IPS-NIHi7 (cell line): ENCODE results near the gene MTR.

Experiments
- DNase-seq: peaks from one replicate; pipeline ENCODE4 v3.0.0; 2012; ENCODE audit warnings: mixed read lengths; ENCODE audit errors: extremely low spot score

Gene MTR

DNA sequence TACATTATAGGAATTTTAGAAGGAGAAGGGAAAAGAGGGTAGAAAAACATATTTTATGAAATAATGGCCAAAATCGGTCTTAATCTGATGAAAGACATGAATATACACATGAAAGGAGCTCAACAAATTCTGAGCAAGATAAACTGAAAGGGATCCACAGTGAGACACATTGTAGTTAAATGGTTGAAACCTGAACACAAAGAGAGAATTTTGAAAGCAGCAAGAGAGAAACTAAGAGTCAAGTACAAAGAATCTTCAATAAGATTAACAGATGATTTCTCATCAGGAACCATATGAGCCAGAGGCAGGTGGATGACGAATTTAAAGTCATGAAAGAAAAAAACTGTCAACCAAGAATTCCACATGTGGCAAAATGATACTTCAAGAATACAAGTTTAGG is 15.8 kb upstream of the MTR start:
- no peak for DNase-seq

DNA sequence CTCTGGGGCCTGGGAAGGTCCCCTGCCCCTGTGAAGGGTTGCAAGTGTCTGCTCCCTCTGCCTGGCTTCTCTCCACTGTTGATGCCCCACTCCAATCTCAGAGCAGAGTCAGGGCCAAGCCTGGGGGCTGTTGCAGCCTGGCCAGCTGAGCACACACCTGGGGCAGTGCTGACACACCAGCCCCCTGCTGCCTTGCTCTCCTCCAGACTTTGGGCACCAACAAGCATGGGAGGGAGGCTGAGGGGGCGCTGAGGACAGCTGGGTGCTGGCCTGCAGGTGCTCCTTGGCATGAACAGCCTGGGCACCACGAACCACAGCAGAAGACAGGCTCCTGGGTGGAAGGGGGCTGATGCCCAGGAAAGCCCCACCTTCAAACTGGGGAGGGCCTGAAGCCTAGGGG is 9.6 kb upstream of the MTR start:
- DNase-seq, result no peak

DNA sequence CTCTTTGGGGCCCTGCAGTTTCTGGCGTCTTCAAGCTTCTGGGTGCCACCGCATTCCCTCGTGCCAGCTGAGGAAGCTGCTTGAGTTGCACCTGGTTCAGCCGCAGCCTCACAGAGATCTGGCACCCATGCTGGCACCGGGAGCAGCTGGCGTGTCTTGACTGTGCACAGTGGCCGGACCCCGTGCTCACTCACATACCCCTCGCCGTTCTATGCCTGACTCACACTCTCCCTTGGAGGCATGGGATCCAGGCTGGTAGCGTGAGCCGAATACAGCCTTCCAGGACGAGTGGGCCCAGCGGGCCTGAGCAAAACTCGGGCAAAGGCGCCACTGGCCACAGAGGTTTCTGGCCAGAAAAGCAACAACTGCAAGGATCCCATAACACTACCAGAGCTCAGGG is 8.6 kb upstream of the MTR start:
- DNase-seq, result no peak

DNA sequence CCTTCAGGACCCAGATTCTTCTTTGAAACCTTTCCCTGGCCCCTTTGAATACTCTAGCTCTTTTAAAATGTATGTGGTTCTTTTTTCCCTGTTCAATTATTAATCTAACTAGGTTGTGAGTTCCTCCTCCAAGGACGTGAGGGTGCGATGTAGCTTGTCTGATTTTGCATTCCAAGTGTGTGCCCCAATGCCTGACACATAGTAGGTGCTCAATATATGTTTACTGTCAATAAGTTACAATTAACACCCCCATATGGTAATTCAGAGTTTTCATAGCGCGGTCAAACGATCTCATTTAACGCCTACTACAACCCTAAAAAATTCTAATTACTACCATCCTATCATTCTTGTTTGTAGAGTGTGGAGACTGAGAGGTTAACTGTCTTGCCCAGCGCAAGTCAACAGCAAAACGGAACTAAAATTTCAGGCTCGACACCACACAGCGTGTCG is 482 bp upstream of the MTR start:
- no peak for DNase-seq

DNA sequence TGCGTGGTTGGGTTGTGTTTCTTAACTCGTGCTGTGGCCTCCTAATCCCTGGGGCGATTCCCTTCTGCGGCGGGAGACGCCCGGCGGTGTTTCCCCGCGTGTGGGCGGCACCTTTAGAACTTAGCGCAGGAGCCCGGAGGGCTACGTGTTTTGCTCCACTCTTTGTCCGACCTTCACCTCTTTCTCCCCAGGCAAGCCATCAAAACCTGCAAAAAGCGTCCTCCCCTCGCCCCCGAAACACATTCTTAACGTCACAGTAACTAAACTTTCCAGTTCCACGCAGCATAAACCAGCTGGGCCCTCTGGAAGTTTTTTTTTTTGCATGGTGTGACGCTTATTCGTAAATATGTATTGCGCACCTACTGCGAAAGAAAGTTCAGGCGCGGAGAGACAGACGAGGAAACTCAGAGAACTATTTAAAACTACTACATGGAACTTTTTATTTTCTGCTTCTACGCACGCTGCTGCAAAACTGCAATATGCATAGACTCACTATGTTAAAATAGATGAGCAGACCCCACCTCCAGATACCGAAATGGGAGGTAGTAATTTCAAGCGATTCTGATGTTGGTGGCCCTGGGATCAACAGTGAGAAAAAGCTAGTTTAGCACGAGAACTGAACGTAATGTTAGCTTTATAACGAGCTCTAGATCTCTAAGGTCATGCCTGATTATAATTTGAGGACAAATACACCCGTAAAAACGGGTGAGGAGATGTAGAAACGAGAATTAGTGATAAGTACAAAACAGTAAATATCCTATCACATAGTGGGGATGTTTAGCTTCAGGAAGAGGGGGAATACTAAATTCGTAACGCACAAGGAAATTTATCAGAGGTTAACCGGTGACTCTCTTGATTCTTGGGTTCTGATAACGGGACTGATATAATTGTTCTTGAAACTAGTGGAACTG is 920 bp downstream of the MTR start:
- DNase-seq, result no peak

DNA sequence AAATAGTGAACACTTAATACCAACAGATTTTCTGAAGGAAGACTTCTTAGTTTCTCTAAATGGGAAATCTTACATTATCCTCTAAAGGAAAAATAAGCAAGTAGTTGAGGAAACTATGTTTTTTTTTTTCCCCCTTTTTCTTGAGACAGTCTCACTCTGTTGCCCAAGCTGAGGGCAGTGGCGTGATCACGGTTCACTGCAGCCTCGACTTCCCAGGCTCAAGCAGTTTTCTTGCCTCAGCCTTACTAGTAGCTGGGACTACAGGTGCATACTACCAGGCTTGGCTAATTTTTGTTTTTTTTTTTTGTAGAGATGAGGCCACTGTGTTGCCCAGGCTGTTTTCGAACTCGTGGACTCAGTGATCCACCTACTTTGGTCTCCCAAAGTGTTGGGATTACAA is 3.9 kb downstream of the MTR start:
- no peak for DNase-seq

DNA sequence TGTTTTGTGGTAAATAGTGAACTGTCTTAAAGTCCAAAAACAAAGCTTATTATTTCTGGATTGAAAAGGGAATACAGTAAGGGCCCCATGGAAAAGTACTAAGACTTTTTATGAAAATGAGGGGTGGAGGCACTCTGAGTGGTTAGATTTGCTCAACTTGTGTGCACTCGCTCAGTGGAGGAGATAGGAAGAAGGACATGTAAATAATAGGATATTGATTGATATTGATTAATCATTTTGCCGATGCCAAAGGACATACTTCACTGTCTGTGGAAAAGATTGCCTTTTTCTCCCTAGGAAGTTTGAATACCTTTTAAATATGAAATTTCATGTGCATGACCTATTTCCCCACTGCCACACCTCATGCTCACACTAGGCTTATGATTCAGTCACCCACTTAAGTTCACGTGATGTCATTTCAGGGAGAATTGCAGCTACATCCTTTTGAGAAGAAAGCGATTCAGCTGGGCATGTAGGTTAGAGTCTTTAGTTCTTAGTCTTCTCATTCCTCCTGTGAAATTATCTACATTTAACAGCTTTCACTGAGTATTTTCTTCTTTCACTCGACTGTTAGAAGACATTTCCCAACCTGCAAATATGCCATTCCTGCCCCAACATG is 5.0 kb downstream of the MTR start:
- DNase-seq, result no peak

DNA sequence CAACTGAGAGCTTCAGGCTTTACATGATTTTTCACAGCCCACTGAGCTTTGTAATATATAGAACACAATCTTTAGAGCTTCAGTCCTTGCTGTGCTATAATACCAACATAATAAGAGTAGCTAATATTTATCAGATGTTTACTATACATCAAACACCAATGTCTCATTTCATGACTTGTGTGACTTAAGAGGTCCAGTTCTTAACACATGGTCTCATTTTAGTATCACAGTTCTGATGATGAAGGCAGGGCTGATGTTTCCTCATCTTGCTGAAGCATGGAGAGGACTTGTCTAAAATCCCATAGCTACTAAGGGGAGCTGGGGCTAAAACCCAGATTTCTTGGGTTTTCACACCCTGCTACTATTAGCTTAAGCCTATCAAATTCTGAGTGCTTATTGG is 5.5 kb downstream of the MTR start:
- DNase-seq, result no peak

DNA sequence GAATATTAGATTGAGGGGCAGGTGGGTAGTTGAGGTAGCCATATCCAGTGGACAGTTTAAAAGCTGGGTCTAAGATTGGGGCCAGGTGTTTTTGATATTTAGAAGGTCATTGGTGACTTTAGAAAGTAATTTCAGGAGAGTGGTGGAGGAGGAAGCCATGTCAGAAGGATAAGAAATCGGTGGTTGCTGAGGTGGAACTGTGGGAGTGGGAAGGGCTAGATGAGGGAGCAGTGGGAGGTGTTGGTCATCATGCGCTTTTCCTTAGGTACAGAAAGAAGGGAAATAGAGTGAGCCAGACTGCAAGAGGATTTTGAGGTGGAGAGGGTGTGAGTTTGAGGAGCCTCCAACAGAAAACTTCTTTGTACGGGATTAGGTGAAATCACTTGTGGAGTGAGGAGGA is 7.2 kb downstream of the MTR start:
- DNase-seq, result no peak

DNA sequence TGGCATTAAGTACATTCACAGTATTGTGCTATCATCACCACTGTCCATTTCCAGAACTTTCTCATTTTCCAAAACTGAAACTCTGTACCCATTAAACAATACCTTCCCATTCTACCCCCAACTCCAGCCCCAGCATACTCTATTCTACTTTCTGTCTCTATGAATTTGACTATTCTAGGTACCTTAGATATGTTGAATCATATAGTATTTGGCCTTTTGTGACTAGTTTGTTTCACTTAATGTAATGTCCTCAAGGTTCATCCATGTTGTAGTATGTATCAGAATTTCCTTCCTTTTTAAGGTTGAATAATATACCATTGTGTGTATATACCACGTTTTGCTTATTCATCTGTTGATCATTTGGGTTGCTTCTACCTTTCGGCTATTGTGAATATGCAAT is 11.5 kb downstream of the MTR start:
- no peak for DNase-seq

DNA sequence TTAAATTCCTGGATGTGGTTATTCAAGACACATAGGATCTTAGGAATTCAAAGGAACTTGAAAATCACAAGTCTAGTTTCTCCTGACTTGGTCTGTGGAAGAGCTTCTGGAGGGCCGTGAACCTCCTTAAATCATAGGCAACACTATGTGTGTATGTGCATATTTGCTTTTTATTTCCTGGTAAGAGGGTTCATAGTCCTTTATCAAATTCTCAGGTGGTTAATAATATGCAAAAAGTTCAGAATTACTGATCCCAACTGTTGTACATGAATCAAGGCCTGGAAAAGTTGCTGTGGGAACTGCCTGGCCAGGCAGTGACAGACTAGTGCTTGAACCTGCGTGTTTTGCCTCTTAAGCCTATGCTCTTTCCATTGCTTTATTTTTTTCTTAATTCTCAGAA is 12.9 kb downstream of the MTR start:
- DNase-seq, result no peak

DNA sequence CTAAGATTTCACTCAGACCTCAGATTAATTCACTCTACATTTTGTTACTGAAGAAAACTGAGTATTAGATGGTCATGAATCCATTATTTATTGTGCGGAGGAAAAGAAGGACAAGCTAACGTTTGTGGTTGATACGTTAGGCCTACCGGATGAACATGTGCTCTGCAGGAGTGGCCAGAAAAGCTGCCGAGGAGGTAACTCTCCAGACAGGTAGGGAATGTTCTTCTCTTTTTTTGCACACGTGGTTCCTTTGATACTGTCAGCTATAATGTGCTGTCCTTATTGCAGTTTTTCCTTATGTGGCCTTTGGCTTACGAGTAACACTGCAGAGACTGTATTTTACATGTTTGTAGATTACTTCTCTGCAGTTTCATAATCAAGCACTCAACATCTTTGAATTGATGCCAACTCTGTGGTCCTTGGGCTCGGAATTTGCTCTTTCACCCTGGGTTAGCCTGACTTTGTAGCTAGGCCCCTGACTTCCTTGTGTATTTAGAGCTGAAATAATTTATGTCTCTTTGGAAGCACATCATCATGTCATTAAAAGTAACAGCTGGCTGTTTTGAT is 13.6 kb downstream of the MTR start:
- no peak for DNase-seq

DNA sequence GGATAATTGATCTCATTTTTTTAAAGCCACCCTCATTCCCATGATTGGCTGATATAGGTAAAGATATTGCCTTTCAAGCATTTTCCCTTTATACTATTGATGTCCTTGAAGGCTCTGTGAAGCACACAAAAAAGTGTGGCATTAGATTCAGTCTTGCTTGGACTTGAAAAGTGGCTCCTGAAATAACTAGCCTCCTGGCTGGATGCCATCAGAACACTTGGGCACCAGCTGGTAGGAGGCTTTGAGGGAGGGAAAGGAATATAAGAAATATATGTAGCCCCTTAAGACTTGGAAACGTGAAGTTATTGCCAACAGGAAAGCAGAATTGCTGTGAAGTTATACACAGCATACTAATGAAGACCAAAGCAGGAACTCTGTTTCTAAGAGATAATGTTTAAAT is 14.1 kb downstream of the MTR start:
- DNase-seq, result no peak

DNA sequence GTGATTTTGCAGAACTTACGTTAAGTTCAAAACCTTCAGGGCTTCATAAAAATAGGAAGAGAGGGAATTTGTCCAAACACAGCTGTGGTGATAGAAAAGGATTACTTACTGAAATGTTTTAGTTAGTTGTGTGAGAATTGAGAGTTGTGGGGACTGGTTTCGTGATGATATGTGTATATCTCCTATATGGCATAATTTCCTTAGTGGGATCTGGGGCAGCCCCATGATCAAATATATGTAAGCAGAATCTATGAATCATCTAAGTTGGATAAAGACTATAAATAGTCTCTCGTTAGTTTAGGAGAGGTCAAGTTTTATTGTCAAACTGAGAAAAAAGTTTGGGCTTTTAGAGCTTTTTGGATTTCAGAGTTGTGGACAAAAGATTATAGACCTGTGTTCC is 14.9 kb downstream of the MTR start:
- DNase-seq, result no peak

DNA sequence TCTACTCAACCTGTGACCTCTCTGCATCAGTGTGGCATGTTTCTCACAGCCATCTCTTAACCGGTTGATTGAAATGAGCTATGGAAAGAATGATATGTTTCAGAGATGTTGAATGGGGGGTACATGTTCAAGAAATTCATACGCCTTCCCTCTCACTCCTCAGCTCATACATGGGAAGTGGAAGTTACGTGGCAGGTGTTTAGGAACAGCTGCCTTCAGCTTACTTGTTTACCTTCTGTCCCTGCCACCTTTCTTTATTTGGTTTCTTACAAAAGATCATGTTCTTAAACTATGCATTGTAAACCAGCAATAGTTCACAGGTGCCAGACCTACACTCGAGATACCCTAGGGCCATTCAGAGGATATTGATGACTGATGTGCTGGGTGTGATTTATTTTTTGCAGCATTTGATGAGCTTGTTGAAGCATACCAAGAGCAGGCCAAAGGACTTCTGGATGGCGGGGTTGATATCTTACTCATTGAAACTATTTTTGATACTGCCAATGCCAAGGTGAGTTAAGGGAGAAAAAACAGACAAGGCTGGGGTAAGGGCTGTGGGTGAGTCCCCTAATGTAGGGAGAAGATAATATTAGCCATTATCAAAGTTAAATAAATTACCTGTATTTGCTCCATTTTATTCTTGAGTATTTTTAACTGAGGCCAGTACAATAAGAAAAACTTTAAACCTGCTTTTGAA is 17.4 kb downstream of the MTR start:
- no peak for DNase-seq

DNA sequence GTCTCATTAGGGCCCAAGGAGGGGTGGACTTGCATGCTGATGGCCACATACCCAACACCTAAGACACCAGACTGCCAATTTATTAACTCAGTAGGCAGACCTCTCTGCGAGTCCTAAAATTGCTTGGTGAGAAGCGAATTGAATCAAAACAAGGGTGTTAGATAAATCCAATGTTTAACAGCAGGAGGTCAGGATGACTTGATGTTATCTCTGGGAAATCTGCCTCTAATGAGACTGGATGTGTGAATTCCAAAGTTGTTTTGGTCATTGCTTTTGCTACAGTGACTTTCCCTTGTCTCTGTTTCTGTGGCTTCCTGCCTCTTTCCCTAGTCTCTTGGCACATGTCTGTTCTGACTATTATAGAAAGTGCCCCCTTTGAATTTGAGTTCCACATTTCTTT is 20.8 kb downstream of the MTR start:
- no peak for DNase-seq

DNA sequence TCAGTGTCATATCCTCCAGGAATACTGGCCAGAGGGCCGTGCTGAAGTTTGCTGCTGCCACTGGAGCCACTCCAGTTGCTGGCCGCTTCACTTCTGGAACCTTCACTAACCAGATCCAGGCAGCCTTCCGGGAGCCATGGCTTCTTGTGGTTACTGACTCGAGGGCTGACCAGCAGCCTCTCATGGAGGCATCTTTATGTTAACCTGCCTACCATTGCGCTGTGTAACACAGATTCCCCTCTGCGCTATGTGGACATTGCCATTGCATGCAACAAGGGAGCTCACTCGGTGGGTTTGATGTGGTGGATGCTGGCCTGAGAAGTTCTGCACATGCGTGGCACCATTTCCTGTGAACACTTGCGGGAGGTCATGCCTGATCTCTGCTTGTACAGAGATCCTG is 24.8 kb downstream of the MTR start:
- DNase-seq, result no peak

DNA sequence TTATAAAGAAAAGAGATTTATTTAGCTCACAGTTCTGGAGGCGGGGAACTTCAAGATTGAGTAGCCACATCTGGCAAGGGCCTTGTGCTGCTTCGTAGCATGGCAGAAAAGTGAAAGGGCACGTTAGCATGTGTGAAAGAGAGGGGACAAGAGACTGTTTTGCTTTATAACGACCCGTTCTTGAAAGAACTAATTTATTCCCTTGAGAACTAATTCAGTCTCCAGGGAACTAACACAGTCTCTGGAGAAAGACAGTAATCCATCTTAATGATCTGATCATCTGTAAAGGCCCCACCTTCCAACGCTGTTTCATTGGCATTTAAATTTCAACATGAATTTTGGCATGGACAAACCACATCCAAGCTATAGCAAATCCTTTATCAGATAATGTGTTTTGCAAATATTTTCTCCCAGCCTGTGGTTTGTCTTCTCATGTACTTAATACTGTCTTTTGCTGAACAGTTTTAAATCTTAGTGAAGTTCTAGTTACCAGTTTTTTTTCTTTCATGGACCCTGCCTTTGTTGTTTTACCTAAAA is 26.1 kb downstream of the MTR start:
- no peak for DNase-seq

DNA sequence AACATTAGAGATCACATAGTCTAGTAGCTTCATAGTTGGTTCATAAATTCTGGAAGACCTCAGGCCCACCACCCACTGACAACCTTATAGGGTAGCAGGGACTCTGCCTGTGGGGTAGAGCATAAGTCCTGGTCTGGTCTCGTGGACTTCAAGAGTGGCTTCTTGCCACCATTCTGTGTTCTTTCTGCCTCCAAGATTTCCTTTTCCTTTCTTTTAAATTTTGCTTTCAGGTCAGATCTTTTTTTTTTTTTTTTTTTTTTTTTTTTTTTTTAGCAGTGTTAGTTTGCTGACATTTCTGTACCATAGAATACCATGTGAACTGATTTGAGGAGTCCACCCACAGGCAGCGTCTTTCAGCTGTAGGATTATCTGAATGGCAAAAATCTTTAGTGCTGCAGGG is 28.5 kb downstream of the MTR start:
- DNase-seq, result no peak

DNA sequence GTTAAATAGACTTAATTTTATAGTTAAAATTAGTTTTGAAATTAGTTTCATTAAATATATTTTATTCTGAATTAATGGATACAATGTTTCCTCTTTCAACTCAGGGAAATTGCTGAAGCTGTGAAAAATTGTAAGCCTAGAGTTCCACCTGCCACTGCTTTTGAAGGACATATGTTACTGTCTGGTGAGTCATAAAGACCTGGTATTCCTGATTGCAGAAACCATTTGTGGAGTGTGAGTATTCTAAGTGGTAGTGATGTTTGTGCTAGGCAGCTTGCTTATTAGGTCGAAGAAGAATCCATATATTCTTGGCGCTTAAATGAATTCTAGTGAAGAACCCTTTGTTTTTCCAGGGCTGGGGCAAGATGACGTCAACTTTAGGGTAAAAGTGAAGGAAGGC is 34.0 kb downstream of the MTR start:
- DNase-seq, result no peak

DNA sequence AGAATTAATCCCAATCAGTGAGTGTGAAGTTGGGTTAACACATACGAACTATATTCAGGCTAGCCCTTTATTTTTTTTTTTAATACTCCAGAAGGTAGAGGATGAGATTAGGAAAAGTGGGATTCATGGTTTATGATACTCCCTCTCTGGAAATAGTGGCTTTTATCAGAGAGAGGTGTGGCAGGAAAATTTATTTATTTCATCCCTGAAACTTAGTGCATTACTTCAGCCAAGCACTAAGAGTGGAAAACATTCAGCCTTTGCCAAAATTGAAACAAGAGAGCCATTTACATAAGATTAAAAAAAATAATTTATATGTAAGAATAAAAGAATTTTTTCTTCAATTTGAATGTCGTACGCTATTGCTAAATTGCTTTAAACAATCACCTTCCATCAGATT is 35.0 kb downstream of the MTR start:
- no peak for DNase-seq

DNA sequence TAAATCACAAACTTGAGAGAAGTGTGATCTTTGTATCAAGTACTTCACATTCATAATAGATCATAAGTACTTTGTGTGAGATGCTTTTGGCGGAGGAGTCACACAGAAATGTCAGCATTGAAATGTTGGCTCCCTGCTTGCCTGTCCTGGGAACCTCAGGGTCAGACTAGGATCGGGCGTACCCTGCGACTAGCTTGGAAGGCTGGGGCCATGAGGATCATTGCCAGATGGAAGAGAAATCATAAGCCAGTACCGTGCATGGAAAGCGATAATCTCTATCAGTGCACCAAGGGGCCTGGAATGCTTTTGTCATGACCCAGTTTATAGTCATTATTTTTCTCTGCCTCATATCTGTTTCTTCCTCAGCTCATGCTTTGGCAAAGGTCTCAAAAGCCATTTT is 35.5 kb downstream of the MTR start:
- DNase-seq, result no peak
